AG08395 (cell line): ENCODE data around the gene LTBP1.
A peak's percentile ranks its signal among the peaks of the same experiment; 100 is the strongest.

Experiments used
- DNase-seq: peaks from one replicate; pipeline ENCODE4 v3.0.0; 2012; ENCODE audit warnings: mixed read lengths, low spot score

LTBP1 gene

GRCh38 chr2:32932825-32933755, 13.7 kb upstream of the LTBP1 start:
- DNase-seq, result no peak

- DNase-seq, result no peak
Measured at GRCh38 chr2:32933756-32934095, 13.0 kb upstream of the LTBP1 start.

- no peak for DNase-seq
Measured at GRCh38 chr2:32937602-32938448, 8.9 kb upstream of the LTBP1 start.

GRCh38 chr2:32938934-32939333, 7.8 kb upstream of the LTBP1 start:
- no peak for DNase-seq

- DNase-seq, result no peak
Measured at GRCh38 chr2:32940316-32940997, 6.3 kb upstream of the LTBP1 start.

GRCh38 chr2:32941944-32942690, 4.6 kb upstream of the LTBP1 start:
- no peak for DNase-seq

- no peak for DNase-seq
Measured at GRCh38 chr2:32942793-32943485, 3.8 kb upstream of the LTBP1 start.

- DNase-seq, result no peak
Measured at GRCh38 chr2:32945286-32945685, 1.5 kb upstream of the LTBP1 start.

GRCh38 chr2:32947076-32947483, 327 bp downstream of the LTBP1 start:
- no peak for DNase-seq

- DNase-seq, result peak; percentile 26
Measured at GRCh38 chr2:32947484-32948143, 861 bp downstream of the LTBP1 start.

GRCh38 chr2:32948266-32948665, 1.5 kb downstream of the LTBP1 start:
- no peak for DNase-seq

- no peak for DNase-seq
Measured at GRCh38 chr2:32949260-32949659, 2.5 kb downstream of the LTBP1 start.

GRCh38 chr2:32951672-32952071, 4.9 kb downstream of the LTBP1 start:
- no peak for DNase-seq

- DNase-seq, result no peak
Measured at GRCh38 chr2:32952761-32953476, 6.2 kb downstream of the LTBP1 start.

GRCh38 chr2:32954206-32954605, 7.5 kb downstream of the LTBP1 start:
- no peak for DNase-seq

GRCh38 chr2:32958821-32959220, 12.1 kb downstream of the LTBP1 start:
- DNase-seq, result no peak

- no peak for DNase-seq
Measured at GRCh38 chr2:32960238-32960637, 13.5 kb downstream of the LTBP1 start.

GRCh38 chr2:32960647-32961403, 14.1 kb downstream of the LTBP1 start:
- no peak for DNase-seq

GRCh38 chr2:32962690-32963089, 15.9 kb downstream of the LTBP1 start:
- DNase-seq, result no peak
